Neural cell (in vitro differentiated cells): Measurements from ENCODE around the gene DALRD3. TPM values are rescaled to one million over a fixed set of nuclear protein-coding genes. Genes with fewer than 3 reads are reported as not detected.

Experiments used
- H2AFZ ChIP-seq: fragments of 200-600, 300-800 bp; sonication (generic), shearing (Covaris generic); 2 replicates; pipeline ENCODE4 v1.6.0; 2014; ENCODE audit warnings: low read depth, mild to moderate bottlenecking, antibody characterized with exemption, low read length, moderate library complexity
- H3F3A ChIP-seq: fragments of 200-600 bp; shearing (Covaris generic); 2 replicates; pipeline ENCODE4 v1.6.1; 2016; ENCODE audit warnings: mild to moderate bottlenecking, moderate library complexity, mixed read lengths, antibody characterized with exemption, low read length; ENCODE audit not compliant: insufficient read depth, poor library complexity, severe bottlenecking
- H3K27ac ChIP-seq: fragments of 200-600, 300-800 bp; sonication (generic), shearing (Covaris generic); 2 replicates; pipeline ENCODE4 v1.5.1; 2014; ENCODE audit warnings: mild to moderate bottlenecking, low read length, moderate library complexity
- H3K27me3 ChIP-seq: fragments of 300-800, 200-600 bp; sonication (generic), shearing (Covaris generic); 2 replicates; pipeline ENCODE4 v1.6.0; 2014; ENCODE audit warnings: mild to moderate bottlenecking, low read depth, low read length, moderate library complexity; ENCODE audit not compliant: insufficient read depth
- H3K36me3 ChIP-seq: fragments of 300-800, 200-600 bp; sonication (generic), shearing (Covaris generic); 2 replicates; pipeline ENCODE4 v1.5.1; 2014; ENCODE audit warnings: mild to moderate bottlenecking, antibody characterized with exemption, low read length, moderate library complexity; ENCODE audit not compliant: insufficient read depth
- H3K4me2 ChIP-seq: fragments of 300-800, 200-600 bp; sonication (generic), shearing (Covaris generic); 2 replicates; pipeline ENCODE4 v1.6.0; 2014; ENCODE audit warnings: mild to moderate bottlenecking, low read length
- H3K4me3 ChIP-seq: fragments of 300-800, 200-600 bp; sonication (generic), shearing (Covaris generic); 2 replicates; pipeline ENCODE4 v1.5.1; 2014; ENCODE audit warnings: mild to moderate bottlenecking, low read length, moderate library complexity
- H3K79me2 ChIP-seq: fragments of 200-600 bp; shearing (Covaris generic); replicated peaks from 2 replicates; pipeline ENCODE4 v1.6.0; 2014; ENCODE audit warnings: mild to moderate bottlenecking, low read length, moderate library complexity; ENCODE audit not compliant: insufficient read depth
- H3K9ac ChIP-seq: fragments of 300-800, 200-600 bp; sonication (generic), shearing (Covaris generic); 2 replicates; pipeline ENCODE4 v1.6.1; 2016; ENCODE audit warnings: mild to moderate bottlenecking, low read length, mixed read lengths
- H3K9me2 ChIP-seq: fragments of 200-600 bp; shearing (Covaris generic); 2 replicates; pipeline ENCODE4 v1.6.1; 2016; ENCODE audit warnings: mild to moderate bottlenecking, low read length, mixed read lengths; ENCODE audit not compliant: insufficient read depth
- H3K9me3 ChIP-seq: fragments of 200-600, 300-800 bp; sonication (generic), shearing (Covaris generic); 2 replicates; pipeline ENCODE4 v1.6.1; 2016; ENCODE audit warnings: mild to moderate bottlenecking, mixed run types, low read length, moderate library complexity, mixed read lengths
- H4K20me1 ChIP-seq: fragments of 200-600 bp; shearing (Covaris generic); 2 replicates; pipeline ENCODE4 v1.6.1; 2016; ENCODE audit warnings: mild to moderate bottlenecking, mixed run types; ENCODE audit not compliant: insufficient read depth
- CTCF ChIP-seq: fragments of 450-650 bp; IDR thresholded peaks from 2 replicates; pipeline ENCODE4 v1.5.1; 2014; ENCODE audit warnings: antibody characterized with exemption, mild to moderate bottlenecking, moderate library complexity; ENCODE audit not compliant: poor library complexity, severe bottlenecking
- EP300 ChIP-seq: fragments of 450-650 bp; conservative IDR thresholded peaks from 2 replicates; pipeline ENCODE4 v1.6.1; 2014; ENCODE audit warnings: antibody characterized with exemption, mild to moderate bottlenecking, moderate library complexity; ENCODE audit not compliant: poor library complexity, severe bottlenecking
- EZH2 ChIP-seq: fragments of 200-600, 300-800 bp; shearing (Covaris generic), sonication (generic); IDR thresholded peaks from 2 replicates; pipeline ENCODE4 v1.6.1; 2014; ENCODE audit warnings: antibody characterized with exemption, low read length, borderline replicate concordance, mild to moderate bottlenecking; ENCODE audit not compliant: insufficient read depth, poor library complexity, severe bottlenecking
- MXI1 ChIP-seq: fragments of 450-650 bp; conservative IDR thresholded peaks from 2 replicates; pipeline ENCODE4 v1.6.1; 2014; ENCODE audit warnings: antibody characterized with exemption, mild to moderate bottlenecking; ENCODE audit not compliant: poor library complexity, severe bottlenecking
- POLR2AphosphoS5 ChIP-seq: IDR thresholded peaks from 2 replicates; pipeline ENCODE4 v1.6.1; 2012
- RAD21 ChIP-seq: fragments of 450-650 bp; conservative IDR thresholded peaks from 2 replicates; pipeline ENCODE4 v1.6.1; 2014; ENCODE audit warnings: antibody characterized with exemption, mild to moderate bottlenecking, moderate library complexity
- REST ChIP-seq: IDR thresholded peaks from 2 replicates; pipeline ENCODE4 v1.6.1; 2012; ENCODE audit warnings: borderline replicate concordance
- SMC3 ChIP-seq: fragments of 450-650 bp; conservative IDR thresholded peaks from 2 replicates; pipeline ENCODE4 v1.6.1; 2014; ENCODE audit warnings: antibody characterized with exemption, mild to moderate bottlenecking, moderate library complexity; ENCODE audit not compliant: poor library complexity
- TAF1 ChIP-seq: IDR thresholded peaks from 2 replicates; pipeline ENCODE4 v1.6.1; 2012; ENCODE audit warnings: low read depth
- polyA plus RNA-seq: library from polyadenylated mRNA; depleted of rRNA; stranded (reverse); fragments of >200 nt; gene quantifications from 2 replicates; pipeline ENCODE4 v1.2.3, GENCODE V29; 2014

Gene DALRD3
- polyA plus RNA-seq, 1 donor from 2014 or later = 121 TPM

GRCh38 chr3:48997714-48998637 lies 20.4 kb downstream of the DALRD3 start:
- Histone ChIP-seq H3F3A (no peaks in the 10 kb centered on the region), H2AFZ (no peak overlapping the region), H3K79me2 (no peaks in the 10 kb centered on the region), H3K36me3 (no peaks in the 10 kb centered on the region), H3K9ac (peak overlapping the region; percentile 46), H3K9me3 (no peaks in the 10 kb centered on the region), H3K9me2 (no peaks in the 10 kb centered on the region), H3K4me2 (peak overlapping the region; percentile 23), H3K27me3 (no peaks in the 10 kb centered on the region), H4K20me1 (no peaks in the 10 kb centered on the region), H3K27ac (peak overlapping the region; percentile 80), H3K4me3 (peak overlapping the region; percentile 54)
- TF ChIP-seq CTCF = no peak
- TF ChIP-seq MXI1 = peak; percentile 54

- Histone ChIP-seq H3K9ac (peak overlapping the region; percentile 46), H3K27ac (peak overlapping the region; percentile 80), H2AFZ (no peak overlapping the region), H3K9me3 (no peaks in the 10 kb centered on the region), H3K9me2 (no peaks in the 10 kb centered on the region), H4K20me1 (no peaks in the 10 kb centered on the region), H3K27me3 (no peaks in the 10 kb centered on the region), H3K36me3 (no peaks in the 10 kb centered on the region), H3K79me2 (peaks cover under 1% of the 10 kb centered on the region), H3F3A (no peaks in the 10 kb centered on the region), H3K4me2 (no peak overlapping the region), H3K4me3 (no peak overlapping the region)
- peak; percentile 19 for TF ChIP-seq CTCF
- no peak for TF ChIP-seq EP300
- TF ChIP-seq EZH2 = no peak
- TF ChIP-seq SMC3 = no peak
- no peak for TF ChIP-seq RAD21
Measured at GRCh38 chr3:48997102-48997635, 21.2 kb downstream of the DALRD3 start.

- no peak overlapping the region for H3K4me2 ChIP-seq
- H4K20me1 ChIP-seq = no peaks in the 10 kb centered on the region
- H3K4me3 ChIP-seq = no peak overlapping the region
- H3K27me3 ChIP-seq = no peaks in the 10 kb centered on the region
- peaks cover 6% of the 10 kb centered on the region for H3K79me2 ChIP-seq
- no peak overlapping the region for H2AFZ ChIP-seq
- H3K9me3 ChIP-seq = no peaks in the 10 kb centered on the region
- H3K27ac ChIP-seq = no peak overlapping the region
- no peak overlapping the region for H3K9ac ChIP-seq
- no peaks in the 10 kb centered on the region for H3F3A ChIP-seq
- H3K36me3 ChIP-seq = no peaks in the 10 kb centered on the region
- H3K9me2 ChIP-seq = no peaks in the 10 kb centered on the region
- TF ChIP-seq TAF1 = no peak
- TF ChIP-seq REST = no peak
- TF ChIP-seq RAD21 = no peak
- no peak for TF ChIP-seq EZH2
- no peak for TF ChIP-seq SMC3
- TF ChIP-seq CTCF = no peak
- no peak for TF ChIP-seq EP300
- TF ChIP-seq MXI1 = no peak
- no peak for TF ChIP-seq POLR2AphosphoS5
Measured at GRCh38 chr3:48996640-48997039, 21.7 kb downstream of the DALRD3 start.
